ENCODE data around the gene ZNF672.

Gene ZNF672

GRCh38 chr1:248894837-248895236, 56.8 kb downstream of the ZNF672 start:
- H4K20me1 ChIP-seq (ENCODE audit: insufficient read depth), result no peaks in the 10 kb centered on the region
- no peak overlapping the region for H2AFZ ChIP-seq (ENCODE audit: low read depth)
- H3K4me2 ChIP-seq, result no peak overlapping the region
- H3K9ac ChIP-seq, result no peak overlapping the region
- H3K79me2 ChIP-seq (ENCODE audit: insufficient read depth, low read depth), result no peaks in the 10 kb centered on the region
- no peaks in the 10 kb centered on the region for H3K36me3 ChIP-seq (ENCODE audit: insufficient read depth)
- H3K4me1 ChIP-seq (ENCODE audit: low read depth, poor library complexity, severe bottlenecking), result no peaks in the 10 kb centered on the region
- H3K27me3 ChIP-seq (ENCODE audit: insufficient read depth, low read depth), result no peaks in the 10 kb centered on the region
- no peak overlapping the region for H3K27ac ChIP-seq
- TF ChIP-seq CTCF (conservative IDR thresholded peaks at IDR 0.05; ENCODE audit: low read depth, low read length), result no peak
- no peak overlapping the region for H3K4me3 ChIP-seq (IDR thresholded peaks at IDR 0.05; ENCODE audit: insufficient read depth, low read depth, low read length)

- H3K27me3 ChIP-seq (ENCODE audit: insufficient read depth, low read depth), result no peaks in the 10 kb centered on the region
- TF ChIP-seq CTCF (conservative IDR thresholded peaks at IDR 0.05; ENCODE audit: low read depth, low read length), result no peak
- no peak overlapping the region for H3K4me3 ChIP-seq (IDR thresholded peaks at IDR 0.05; ENCODE audit: insufficient read depth, low read depth, low read length)
- H3K4me1 ChIP-seq (ENCODE audit: low read depth, poor library complexity, severe bottlenecking), result peaks cover 13% of the 10 kb centered on the region
- no peaks in the 10 kb centered on the region for H3K36me3 ChIP-seq (ENCODE audit: insufficient read depth)
- no peak overlapping the region for H3K27ac ChIP-seq
- H3K79me2 ChIP-seq (ENCODE audit: insufficient read depth, low read depth), result no peaks in the 10 kb centered on the region
- H3K4me2 ChIP-seq, result no peak overlapping the region
- no peak overlapping the region for H2AFZ ChIP-seq (ENCODE audit: low read depth)
- H3K9ac ChIP-seq, result no peak overlapping the region
- no peaks in the 10 kb centered on the region for H4K20me1 ChIP-seq (ENCODE audit: insufficient read depth)
Measured at GRCh38 chr1:248897412-248898337, 59.7 kb downstream of the ZNF672 start.
